GM15510 (cell line): ENCODE data around the gene HCN4.

Source experiments
- POLR2A ChIP-seq: IDR thresholded peaks from 3 replicates; pipeline ENCODE4 v1.6.1; 2011; ENCODE audit warnings: borderline replicate concordance; ENCODE audit not compliant: insufficient read length; ENCODE audit errors: extremely low read depth

The HCN4 gene

DNA sequence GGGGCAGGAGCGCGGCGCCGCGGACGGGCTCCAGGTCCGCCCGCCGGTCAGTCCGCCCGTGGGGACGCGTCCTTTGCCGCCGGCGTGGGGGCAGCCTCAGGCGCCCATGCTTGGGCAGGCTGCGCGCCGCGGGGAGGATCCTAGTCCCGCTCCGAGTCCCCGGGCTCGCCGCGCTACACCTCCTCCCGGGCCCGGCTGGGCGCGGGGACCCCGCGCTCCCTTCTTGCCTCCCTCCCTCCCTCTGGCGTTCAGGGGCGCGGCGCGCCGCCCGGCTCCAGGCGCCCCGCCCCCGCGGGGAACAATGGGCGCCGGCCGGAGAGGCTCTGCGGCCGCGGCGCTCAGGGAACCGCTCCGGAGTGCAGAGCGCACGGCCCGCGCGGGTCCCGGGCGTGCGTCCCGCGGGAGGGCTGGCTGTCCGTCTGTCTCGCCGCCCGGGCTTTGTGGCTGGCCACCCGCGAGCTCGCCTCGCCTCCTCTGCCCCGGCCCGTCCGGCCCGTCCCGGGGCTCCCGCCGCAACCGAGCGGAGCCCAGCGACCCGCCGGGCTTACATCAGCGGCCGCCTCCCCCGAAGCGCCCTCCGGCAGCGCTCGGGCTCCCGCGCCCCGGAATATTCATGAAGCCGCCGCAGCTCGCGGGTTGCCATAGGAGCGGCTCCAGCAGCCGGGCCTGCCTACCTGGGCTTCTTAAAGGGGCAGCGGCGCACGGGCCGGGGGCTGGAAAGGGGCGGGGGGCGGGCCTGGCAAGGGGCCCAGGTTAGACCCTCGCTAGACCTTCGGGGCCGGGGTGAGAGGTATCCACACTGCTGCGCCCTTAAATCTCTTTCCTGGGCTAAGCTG lies at the start of gene HCN4:
HCN4 (minus strand) TSS at position 658 of the 836 bp plus-strand sequence. CDS start 688 bp downstream, outside the sequence.
- TF ChIP-seq POLR2A, result no peak

DNA sequence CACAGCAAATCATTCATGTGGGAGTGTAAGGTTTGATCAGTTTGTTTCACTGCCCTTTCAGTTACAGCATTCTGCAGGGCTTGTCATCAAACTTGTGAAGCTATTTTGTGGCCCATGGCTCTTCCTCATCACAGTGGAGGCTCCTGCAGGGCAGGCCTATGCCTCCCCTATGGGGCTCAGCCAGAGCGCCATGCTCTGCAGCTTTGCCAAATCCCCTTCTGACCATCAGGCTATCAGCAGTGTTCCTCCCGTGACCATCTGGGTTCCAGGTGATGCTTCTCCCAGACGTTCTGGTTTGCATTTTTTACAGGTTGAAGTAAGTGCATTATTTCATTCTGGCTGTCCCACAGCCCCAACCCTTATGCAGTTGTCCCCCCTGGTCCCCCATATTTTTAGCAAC lies 46.1 kb upstream of the HCN4 start:
- TF ChIP-seq POLR2A, result no peak

DNA sequence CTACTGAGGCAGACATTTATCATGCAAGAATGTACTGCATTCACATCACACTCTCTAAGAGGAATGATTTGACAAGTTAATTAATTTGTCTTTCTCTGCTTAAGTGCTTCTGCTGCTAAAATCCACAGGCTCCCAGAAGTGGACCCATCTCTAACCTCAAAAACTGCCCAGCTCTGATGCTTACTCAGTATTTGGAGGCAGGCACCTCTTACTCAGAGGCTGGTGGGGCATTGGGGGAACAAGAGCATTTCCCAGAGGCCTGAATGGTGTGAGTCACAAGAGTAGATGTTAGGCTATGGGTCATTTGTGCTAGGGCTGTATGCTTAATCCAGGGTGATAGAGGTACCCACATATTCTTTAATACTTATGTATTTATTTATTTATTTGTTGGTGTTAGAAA lies 34.4 kb upstream of the HCN4 start:
- TF ChIP-seq POLR2A, result no peak

DNA sequence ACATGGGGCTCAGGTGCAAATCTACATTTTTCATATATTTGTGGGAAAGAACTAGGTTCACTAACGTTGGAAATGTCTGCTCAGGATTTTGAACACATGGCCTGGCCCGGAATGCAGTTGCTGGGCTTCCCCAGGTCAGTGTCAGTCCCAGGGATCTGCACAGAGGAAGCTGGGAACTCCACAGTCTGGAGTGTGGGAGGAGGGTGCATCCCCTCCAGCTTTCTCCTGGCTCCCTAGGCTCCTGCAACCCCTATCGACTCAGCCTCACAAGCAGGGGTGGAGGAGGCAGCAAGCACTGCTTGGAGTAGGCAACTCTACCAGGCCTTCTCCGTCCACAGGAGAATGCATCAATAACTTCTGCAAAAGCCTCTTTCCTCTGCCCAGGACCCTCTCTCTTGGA lies 30.1 kb upstream of the HCN4 start:
- TF ChIP-seq POLR2A, result no peak

DNA sequence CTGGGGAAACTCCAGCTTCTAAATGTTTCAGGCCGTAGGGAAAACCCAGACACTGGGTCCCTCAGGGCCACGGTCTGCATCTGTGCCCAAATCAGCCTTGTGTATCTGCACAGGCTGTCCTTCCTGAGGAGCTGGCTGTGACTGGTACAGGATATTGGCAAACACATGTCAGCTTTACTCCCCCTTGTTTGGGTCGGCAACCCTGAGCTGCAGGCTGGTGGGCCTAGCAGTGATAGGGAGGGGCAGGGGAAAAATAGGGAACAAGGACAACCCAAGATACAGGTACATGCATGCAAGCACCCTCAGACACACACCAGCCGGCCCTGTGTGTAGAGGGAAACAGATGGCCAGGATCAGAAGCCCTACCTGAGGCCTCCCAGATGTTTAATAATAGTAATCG lies 28.7 kb upstream of the HCN4 start:
- TF ChIP-seq POLR2A, result no peak

GRCh38 chr15:73395671-73396070 lies 26.9 kb upstream of the HCN4 start:
- TF ChIP-seq POLR2A, result no peak

GRCh38 chr15:73394782-73395181 lies 26.0 kb upstream of the HCN4 start:
- TF ChIP-seq POLR2A, result no peak

DNA sequence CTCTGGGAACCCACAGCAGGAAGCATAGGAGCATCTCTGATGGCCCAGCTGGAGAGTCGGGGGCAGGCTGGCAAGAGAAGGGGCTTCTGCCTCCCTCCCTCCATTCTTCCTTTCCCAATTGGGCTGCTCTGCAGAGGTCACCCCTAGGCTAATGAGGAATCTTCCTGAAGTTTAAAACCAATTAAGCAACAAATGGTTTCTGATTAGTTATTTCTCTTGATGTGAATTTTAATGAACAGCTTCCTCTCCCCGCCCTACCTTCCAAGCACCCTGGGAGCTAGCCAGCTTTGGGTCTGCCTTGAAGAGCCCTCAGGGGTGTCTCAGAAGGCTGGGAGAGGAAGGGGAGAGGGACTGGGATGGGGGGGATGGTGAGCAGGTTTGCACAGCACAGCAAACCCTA lies 24.6 kb upstream of the HCN4 start:
- no peak for TF ChIP-seq POLR2A

DNA sequence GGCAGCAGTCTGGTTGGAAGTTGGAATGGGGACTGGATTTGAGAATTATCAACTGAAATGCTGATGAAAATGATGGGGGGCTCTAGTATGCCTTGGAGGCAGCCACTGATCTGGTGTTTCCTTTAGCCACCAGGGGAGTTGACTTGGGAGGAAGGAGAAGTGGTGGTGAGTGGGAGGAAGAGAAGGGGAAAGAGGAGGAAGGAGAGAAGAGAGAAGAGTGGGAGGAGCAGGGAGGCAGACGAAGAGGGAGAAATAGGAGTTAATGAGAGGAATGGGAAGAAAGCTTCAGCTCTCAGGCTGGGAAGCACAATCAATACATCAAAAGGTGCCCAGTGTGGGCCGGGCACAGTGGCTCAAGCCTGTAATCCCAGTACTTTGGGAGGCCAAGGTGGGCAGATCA lies 23.3 kb upstream of the HCN4 start:
- TF ChIP-seq POLR2A, result no peak

DNA sequence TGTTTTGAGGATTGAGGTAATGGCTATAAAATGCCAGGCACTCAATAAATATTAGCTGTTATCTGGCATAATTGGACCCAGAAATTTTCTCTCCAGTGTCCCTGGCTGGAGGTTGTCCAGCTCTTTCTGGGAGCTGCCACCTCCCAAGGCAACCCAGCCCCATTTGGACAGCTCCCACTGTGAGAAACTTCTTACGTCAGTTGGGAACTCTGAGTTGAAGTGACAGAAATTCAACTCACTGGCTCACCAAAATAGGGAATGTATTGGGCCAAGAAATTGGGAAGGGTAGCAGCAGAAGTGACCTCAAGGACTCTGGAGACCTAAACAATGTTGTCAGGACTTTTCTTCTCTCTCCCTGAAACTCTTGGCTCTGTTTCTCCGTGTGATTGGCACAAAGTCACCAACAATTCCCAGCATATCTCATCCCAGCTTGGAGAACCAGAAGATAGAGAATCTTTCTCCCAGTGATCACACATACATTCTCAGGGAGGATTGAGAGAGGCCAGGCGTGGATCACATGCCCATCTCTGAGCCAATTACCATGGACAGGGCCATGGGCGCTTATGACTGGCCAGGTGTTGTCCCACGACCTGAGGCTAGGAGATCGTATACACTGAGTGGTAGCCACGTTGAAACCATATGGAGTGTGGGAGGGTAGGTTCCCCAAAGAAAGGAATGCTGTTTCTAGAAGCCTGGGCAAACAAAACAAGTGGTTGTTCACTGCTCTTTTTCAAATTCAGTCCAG lies 22.5 kb upstream of the HCN4 start:
- no peak for TF ChIP-seq POLR2A

DNA sequence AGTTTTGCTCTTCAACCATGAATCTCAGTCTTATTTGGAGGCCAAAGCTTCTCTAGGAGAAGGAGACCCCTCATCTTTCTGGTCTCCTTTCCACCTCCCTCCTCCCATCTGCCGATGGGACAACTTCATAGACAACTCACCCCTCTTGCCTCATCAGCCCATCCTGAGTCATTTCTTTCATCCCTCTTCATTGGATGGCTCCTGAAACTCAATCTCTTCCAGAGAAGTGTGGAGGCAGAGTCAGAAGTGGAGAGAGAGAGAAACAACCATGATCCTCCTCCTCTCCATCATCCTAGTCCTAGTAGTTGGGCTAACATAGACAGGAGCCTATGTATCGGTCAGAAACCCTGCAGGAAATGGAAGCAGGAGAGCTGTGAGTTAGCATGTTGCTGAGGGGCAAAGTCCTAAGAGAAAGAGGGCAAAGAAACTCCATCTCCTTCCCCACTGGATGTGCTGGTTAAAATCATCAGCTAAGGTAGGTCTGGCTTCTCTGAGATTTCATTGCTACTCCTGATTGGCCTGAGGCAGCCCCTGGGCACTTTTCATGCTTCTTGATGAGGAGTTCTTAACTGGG lies 21.3 kb upstream of the HCN4 start:
- no peak for TF ChIP-seq POLR2A

DNA sequence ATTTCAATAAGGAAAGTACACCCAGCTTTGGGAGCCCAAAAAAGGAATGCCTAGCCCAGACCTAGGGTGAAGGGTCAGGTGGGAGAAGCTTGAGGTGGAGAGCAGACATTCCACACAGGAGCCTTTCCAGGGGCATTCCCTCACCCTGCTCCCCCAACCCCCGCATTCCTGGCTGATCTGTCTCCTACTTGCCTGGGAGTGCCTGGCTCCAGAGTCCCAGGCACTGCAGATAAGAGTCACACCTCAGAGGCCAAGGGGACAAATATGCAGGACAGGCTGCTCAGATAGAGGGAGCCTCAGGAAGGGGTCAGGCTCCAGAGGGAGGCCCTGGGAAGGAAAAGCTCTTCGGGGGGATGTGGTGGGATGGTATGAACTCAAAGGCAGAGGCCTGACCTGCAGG lies 20.8 kb upstream of the HCN4 start:
- no peak for TF ChIP-seq POLR2A

DNA sequence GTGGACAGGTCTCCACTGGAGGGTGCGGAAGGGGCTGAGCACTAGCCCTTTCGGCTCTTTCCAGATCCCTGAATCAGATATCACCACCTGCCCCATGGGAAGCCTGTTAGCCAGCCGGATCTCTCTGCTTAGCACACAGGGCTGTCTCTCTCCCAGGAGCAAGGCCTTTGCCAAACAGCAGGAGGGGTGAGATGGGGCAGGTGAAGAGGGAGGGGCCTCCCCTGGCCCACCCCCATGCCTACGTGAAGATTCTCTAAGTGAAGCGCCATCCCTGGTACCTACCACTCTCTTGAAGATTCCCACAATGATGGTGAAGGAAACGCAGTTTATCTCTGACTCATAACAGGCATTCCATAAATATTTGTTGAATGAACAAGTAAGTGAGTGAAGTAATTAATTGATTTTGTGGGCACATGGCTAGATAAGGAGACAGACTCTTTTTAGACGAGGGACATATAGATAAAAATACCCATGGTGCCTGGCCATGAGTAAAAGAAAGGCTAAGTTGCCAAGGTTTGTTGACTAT lies 19.6 kb upstream of the HCN4 start:
- no peak for TF ChIP-seq POLR2A

DNA sequence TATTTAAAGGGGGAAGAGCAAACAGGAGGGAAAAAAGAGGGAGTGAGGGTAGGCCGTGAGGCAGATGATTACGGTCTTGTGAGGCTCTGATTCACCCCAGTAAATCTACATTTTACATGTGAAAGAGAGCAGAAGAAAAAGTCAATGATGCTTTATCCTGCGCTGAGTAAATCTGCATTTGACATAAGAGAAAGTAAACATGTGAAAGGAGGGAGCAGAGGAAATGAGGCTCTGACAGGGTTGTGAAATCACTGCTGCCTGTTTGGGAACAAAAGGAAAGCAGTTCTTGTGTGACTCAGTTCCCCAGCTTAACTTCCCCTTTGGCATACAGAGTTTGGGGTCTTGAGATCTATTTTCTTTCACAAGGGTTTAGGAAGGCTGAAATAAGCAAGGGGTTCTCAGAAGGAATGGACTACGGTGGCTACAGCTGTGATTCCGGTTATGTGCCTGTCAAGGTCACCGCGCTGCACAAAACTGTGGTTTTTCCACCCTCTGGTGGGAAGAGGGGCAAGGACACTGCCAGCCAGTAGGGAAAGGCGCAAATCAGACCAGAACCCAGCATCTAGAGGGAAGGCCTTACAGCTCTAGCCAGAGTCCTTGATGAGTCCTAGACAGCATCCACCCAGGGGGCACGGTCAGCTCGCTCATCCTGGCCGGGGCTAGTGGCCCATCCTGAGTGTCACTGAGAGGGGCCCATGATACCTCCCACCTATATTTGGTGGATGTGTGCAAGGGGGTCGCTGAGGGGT lies 18.9 kb upstream of the HCN4 start:
- no peak for TF ChIP-seq POLR2A

DNA sequence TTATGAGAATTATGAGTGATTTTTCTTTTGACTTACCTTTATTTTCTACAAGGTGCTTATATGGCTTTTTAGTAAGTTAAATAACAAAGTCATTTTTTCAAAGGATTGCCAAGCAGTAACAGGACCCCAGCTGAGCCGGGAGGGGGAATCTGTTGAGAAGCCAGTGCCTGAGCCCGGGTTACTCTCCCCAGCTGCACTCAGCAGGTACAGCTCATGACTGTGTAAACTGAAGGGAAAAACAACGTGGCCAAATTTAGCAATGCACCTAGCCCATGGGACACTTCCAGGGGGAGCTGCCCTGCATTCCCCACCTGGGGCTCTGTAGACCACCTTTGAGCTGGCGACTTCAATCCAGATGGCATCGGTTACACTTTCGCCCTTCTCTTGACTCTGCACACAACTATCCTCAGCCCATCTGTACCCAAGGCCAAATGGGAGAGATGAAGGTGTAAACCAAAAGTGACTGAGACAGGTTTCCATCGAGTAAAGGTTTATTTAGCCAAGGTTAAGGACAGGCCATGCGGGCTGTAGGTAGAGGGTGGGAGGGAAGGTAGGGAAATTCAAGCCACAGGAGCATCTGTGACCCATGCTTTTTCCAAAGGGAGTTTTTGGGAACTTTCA lies 18.2 kb upstream of the HCN4 start:
- no peak for TF ChIP-seq POLR2A

- no peak for TF ChIP-seq POLR2A
Observed at GRCh38 chr15:73386238-73386637, 17.5 kb upstream of the HCN4 start.
